Brain microvascular endothelial cell (primary cell): Measurements from ENCODE around the gene IFT88.
A peak's percentile ranks its signal among the peaks of the same experiment; 100 is the strongest.

Experiments used
- DNase-seq: peaks from one replicate; pipeline ENCODE4 v3.0.0-alpha.2; 2020
- H3K27ac ChIP-seq: fragments of 250-450 bp; sonication (Bioruptor Pico); 2 replicates; pipeline ENCODE4 v1.5.1; 2020; ENCODE audit warnings: mild to moderate bottlenecking, moderate library complexity
- H3K27me3 ChIP-seq: fragments of 250-450 bp; sonication (Bioruptor Pico); replicated peaks from 2 replicates; pipeline ENCODE4 v1.5.1; 2020; ENCODE audit warnings: mild to moderate bottlenecking
- H3K36me3 ChIP-seq: fragments of 250-450 bp; sonication (Bioruptor Pico); replicated peaks from 2 replicates; pipeline ENCODE4 v1.5.1; 2020; ENCODE audit warnings: mild to moderate bottlenecking
- H3K4me3 ChIP-seq: 2 replicates; pipeline ENCODE4 v1.5.1; 2011; ENCODE audit warnings: low read depth, mild to moderate bottlenecking, control low read depth, low read length, moderate library complexity
- in situ Hi-C: cut with HindIII; loops from 2 replicates; pipeline ENCODE4 v1.10.0; 2017; ENCODE audit warnings: low sequenced_read_pairs, low pct_ligation_motif_present
- TF ChIP-seq, protein P1 (sequence below): IDR thresholded peaks from 2 replicates; pipeline ENCODE4 v1.5.1; 2011; ENCODE audit warnings: low read depth, mild to moderate bottlenecking, moderate library complexity, low read length, control low read depth, inconsistent platforms; ENCODE audit errors: missing control alignments

IFT88 gene

DNA sequence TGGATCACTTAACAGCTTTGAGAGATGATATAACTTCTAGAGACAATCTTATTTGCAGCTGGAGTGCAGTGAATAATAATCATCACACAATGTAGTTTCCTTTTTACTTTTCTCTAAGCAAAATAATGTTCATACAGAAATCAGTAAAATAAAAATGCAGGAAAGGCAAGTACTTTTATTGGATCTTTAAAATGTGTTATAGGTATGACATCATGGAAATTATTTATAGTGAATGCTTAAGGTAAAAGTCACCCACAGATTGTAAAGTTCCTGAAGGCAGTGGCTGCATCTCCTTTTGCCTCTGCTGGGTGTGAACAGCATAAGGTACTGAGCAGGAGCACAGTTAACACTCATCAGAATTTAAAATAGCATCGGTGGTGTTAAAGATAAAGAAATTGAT lies 119.2 kb downstream of the IFT88 start:
- Histone ChIP-seq H3K36me3 (no peaks in the 10 kb centered on the region), H3K27ac (no peak overlapping the region), H3K27me3 (no peaks in the 10 kb centered on the region), H3K4me3 (no peak overlapping the region)
- in situ Hi-C loops = no loop called here
- DNase-seq = no peak
- TF ChIP-seq, protein P1, sequence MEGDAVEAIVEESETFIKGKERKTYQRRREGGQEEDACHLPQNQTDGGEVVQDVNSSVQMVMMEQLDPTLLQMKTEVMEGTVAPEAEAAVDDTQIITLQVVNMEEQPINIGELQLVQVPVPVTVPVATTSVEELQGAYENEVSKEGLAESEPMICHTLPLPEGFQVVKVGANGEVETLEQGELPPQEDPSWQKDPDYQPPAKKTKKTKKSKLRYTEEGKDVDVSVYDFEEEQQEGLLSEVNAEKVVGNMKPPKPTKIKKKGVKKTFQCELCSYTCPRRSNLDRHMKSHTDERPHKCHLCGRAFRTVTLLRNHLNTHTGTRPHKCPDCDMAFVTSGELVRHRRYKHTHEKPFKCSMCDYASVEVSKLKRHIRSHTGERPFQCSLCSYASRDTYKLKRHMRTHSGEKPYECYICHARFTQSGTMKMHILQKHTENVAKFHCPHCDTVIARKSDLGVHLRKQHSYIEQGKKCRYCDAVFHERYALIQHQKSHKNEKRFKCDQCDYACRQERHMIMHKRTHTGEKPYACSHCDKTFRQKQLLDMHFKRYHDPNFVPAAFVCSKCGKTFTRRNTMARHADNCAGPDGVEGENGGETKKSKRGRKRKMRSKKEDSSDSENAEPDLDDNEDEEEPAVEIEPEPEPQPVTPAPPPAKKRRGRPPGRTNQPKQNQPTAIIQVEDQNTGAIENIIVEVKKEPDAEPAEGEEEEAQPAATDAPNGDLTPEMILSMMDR = no peak

DNA sequence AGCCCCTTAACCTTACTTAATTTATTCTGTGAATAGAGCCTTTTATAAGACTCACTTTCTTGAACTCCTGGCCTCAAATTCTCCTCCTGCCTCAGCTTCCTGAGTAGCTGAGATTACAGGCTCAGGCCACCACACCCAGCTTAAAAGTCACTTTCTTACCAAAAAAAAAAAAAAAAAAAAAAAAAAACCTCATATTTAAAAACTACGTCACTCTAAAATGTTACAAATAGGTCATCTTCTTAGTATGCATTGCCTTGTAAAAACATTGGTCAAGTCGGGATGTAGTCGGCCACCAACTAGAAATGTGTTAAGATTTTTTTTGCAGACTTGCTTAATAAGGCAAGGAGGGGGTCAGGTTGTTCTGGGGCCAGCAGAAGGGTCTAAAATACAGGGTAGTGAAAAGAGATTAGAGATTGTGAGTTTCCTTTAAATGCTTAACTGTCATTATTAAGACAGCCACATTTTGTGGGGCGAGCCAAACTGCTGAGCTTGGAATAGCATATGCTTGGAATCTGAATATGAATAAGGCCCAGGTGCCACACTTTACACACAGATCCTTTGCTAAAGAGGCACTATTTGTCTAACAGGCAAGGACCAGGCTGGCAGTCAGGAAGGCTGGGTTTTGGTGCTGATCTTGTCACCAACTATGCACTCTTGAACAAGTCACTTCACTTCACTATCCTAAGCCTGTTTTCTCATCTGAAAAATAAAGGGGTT lies 120.1 kb downstream of the IFT88 start:
- Histone ChIP-seq H3K36me3 (no peaks in the 10 kb centered on the region), H3K27me3 (no peaks in the 10 kb centered on the region), H3K4me3 (no peak overlapping the region), H3K27ac (no peak overlapping the region)
- in situ Hi-C loops = no loop called here
- peak; percentile 12 for DNase-seq
- TF ChIP-seq, protein P1 = no peak

DNA sequence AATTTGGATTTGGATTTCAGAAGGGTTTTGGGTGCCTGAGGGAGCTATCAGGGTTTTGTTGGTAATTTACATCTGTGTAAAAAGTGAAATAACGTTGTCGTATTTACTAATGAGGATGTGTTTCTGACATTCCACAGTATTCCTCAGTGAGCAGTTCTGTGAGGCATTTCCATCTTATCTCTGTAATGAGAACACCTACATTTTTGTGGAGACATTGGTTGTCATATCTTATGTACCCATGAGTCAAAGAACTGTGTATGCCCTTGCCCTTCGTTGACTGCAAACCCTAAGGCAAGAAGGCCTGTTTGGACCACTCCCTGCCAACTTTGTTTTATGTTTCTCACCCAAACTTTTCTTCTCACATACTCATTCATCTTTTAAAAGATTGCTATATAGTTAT lies 122.3 kb downstream of the IFT88 start:
- H3K4me3 ChIP-seq = no peak overlapping the region
- H3K36me3 ChIP-seq = no peaks in the 10 kb centered on the region
- DNase-seq = no peak
- TF ChIP-seq, protein P1 = no peak
- no peak overlapping the region for H3K27ac ChIP-seq
- H3K27me3 ChIP-seq = no peaks in the 10 kb centered on the region
- in situ Hi-C loops = no loop called here

DNA sequence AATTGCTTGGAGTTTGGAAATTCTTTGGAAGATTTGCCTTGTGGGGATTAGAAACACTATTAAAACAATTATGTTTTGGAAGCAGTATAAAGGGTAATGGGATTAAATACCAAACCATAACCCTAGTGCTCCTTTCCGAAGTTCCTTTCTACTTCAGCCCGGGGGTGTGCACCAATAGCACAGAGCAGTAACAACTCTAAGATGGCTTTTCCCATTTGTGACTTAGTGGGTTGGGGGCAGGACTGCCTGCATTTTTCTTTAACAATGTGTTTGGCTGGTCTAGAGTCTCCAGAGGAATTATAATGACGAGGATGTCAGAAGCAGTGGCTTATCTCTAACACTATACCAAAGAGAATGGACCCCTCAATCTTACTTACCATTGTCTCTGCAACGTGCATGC lies 124.7 kb downstream of the IFT88 start:
- TF ChIP-seq, protein P1 = no peak
- H3K27me3 ChIP-seq = no peaks in the 10 kb centered on the region
- H3K27ac ChIP-seq = no peak overlapping the region
- in situ Hi-C loops = no loop called here
- DNase-seq = no peak
- H3K36me3 ChIP-seq = no peaks in the 10 kb centered on the region
- no peak overlapping the region for H3K4me3 ChIP-seq

DNA sequence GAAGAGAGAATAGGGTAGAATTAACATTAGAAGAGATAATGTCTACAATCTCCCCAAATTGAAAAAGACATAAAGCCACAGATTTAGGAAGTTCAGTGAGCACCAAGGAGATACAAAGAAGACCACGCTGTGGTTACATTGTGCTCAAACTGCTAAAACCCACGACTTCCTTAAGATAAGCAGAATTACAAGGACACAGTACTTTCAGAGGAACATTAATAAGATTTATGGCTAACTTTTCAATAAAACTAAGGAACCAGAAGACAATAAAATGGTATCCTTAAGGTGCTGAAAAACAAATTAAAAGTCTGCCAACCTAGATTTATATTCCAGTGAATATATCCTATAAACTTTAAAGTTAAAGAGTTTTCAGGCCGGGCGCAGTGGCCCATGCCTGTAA lies 129.1 kb downstream of the IFT88 start:
- no peak for DNase-seq
- H3K36me3 ChIP-seq = no peaks in the 10 kb centered on the region
- no peak overlapping the region for H3K4me3 ChIP-seq
- H3K27me3 ChIP-seq = no peaks in the 10 kb centered on the region
- TF ChIP-seq, protein P1 = no peak
- H3K27ac ChIP-seq = no peak overlapping the region
- in situ Hi-C loops = no loop called here

DNA sequence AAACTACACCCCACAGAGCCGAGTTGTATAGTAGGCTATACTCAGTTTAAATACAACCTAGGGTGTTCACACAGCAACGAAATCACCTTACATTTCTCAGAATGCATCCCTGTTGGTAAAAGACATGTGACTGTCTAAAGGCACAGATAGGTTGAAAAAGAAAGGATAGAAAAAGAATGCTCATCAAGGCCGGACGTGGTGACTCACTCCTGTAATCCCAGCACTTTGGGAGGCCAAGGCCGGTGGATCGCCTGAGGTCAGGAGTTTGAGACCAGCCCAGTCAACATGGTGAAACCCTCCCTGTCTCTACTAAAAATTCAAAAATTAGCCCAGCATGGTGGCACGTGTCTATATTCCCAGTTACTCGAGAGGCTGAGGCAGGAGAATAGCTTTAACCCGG lies 132.8 kb downstream of the IFT88 start:
- H3K27ac ChIP-seq = no peak overlapping the region
- no peaks in the 10 kb centered on the region for H3K36me3 ChIP-seq
- TF ChIP-seq, protein P1 = no peak
- DNase-seq = no peak
- H3K27me3 ChIP-seq = no peaks in the 10 kb centered on the region
- H3K4me3 ChIP-seq = no peak overlapping the region
- in situ Hi-C loops = no loop called here
